HG02588 (cell line): ENCODE measurements around the gene VEGFA.

Source experiments
- ATAC-seq: cut with Tn5 transposase; IDR thresholded peaks from one replicate; pipeline ENCODE4 v1.9.1; 2021; ENCODE audit warnings: mild to moderate bottlenecking, moderate library complexity; ENCODE audit not compliant: unreplicated experiment

VEGFA gene

GRCh38 chr6:43758617-43759050 is 11.4 kb upstream of the VEGFA start:
- no peak for ATAC-seq

GRCh38 chr6:43759136-43759906 is 10.7 kb upstream of the VEGFA start:
- no peak for ATAC-seq

- no peak for ATAC-seq
Observed at GRCh38 chr6:43759907-43760206, 10.2 kb upstream of the VEGFA start.

GRCh38 chr6:43760210-43761168 is 9.5 kb upstream of the VEGFA start:
- ATAC-seq, result no peak

- ATAC-seq, result no peak
Observed at GRCh38 chr6:43761666-43762409, 8.2 kb upstream of the VEGFA start.

- no peak for ATAC-seq
Observed at GRCh38 chr6:43762410-43762768, 7.6 kb upstream of the VEGFA start.

GRCh38 chr6:43762966-43763695 is 6.9 kb upstream of the VEGFA start:
- ATAC-seq, result no peak

- no peak for ATAC-seq
Observed at GRCh38 chr6:43763812-43764522, 6.0 kb upstream of the VEGFA start.

GRCh38 chr6:43764772-43765171 is 5.2 kb upstream of the VEGFA start:
- ATAC-seq, result no peak

- no peak for ATAC-seq
Observed at GRCh38 chr6:43765776-43766499, 4.1 kb upstream of the VEGFA start.

- no peak for ATAC-seq
Observed at GRCh38 chr6:43766500-43766853, 3.5 kb upstream of the VEGFA start.

- ATAC-seq, result no peak
Observed at GRCh38 chr6:43766964-43767461, 3.0 kb upstream of the VEGFA start.

- ATAC-seq, result no peak
Observed at GRCh38 chr6:43767553-43768505, 2.2 kb upstream of the VEGFA start.

- no peak for ATAC-seq
Observed at GRCh38 chr6:43768506-43768860, 1.5 kb upstream of the VEGFA start.

GRCh38 chr6:43768983-43769525 is 957 bp upstream of the VEGFA start:
- no peak for ATAC-seq

- ATAC-seq, result no peak
Observed at GRCh38 chr6:43770372-43771209, 580 bp downstream of the VEGFA start.

- ATAC-seq, result no peak
Observed at GRCh38 chr6:43771210-43771857, 1.3 kb downstream of the VEGFA start.
